ENCODE results near the gene TMEM184B.
A peak's percentile ranks its signal among the peaks of the same experiment; 100 is the strongest.

Gene TMEM184B

GRCh38 chr22:38272373-38273134, at the start of gene TMEM184B:
Gene TMEM184B, minus strand, starts transcription at chr22:38273010. Its CDS starts 25,049 bp downstream, at chr22:38247961.
- peak in 12 of 14 donors; percentile 34 to 90 (median 74) for DNase-seq

DNA sequence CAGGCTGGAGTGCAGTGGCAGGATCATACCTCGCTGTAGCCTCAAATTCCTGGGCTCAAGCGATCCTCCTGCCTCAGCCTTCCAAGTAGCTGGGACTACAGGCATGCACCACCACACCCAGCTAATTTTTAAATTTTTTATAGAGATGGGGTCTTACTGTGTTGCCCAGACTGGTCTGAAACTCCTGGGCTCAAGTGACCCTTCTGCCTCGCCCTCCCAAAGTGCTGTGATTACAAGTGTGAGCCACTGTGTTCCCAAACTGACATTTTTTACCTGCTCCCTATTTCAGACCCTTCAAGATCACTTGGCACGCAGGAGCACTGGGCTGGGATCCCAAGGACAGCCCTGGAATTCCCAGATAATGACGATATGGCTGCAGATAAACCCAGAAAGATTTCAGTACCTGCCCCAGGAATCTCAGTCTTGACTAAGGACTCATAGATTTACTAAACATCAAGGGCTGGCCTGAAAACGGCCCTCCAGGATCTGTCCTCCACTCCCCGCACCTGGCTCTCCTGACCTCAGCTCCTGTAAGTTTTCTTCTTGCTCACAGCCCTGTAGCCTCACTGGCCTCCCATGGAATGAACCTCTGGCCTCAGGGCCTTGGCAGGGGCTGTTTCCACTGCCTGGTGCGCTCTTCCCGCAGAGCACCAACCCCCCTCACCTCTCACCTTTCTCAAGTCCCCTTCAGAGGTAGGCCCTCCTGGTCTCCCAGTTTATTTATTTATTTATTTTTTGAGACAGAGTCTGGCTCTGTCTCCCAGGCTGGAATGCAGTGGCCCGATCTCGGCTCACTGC, 48.0 kb upstream of the TMEM184B start:
- no peak for DNase-seq

DNA sequence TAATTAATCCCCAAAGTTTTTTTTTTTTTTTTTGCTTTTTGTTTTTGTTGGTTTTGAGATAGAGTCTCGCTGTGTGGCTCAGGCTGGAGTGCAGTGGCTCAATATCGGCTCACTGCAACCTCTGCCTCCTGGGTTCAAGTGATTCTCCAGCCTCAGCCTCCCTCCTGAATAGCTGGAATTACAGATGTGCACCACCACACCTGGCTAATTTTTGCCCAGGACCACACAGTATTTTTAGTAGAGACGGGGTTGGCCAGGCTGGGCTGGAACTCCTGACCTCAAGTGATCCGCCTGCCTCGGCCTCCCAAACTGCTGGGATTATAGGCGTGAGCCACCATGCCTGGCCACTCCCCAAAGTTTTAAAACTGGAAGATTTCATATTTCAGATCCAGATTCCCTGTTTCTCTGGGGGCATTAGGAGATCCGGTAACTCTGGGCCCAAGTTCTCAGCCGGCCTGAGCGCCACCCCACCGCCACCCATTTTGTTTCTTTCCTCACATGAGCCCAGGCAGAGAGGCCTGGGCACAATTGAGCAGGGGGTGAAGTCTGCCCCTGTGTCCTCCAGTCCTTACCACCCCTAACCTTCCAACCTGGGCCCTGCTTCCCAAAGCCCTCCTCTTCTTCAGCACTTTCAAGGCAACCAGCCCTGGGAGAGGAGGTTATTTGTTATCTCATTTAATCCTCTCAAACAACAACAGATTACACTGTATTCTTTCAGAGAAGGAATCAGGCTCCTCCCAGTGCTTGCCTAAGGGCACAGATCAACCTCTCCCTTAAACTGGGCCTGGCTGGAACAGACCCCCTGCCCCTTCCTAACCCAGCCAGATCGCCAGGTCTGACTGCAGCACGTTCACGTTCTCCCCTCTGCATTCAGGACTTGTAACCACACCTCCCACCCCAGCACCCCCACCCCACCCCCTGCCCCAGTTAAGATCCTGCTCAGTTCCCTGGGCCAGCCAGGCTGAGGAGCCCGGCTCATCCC, 46.3 kb upstream of the TMEM184B start:
- DNase-seq: no peak

- DNase-seq: peak in 4 of 14 donors; percentile 18 to 58 (median 34)
Observed at GRCh38 chr22:38317995-38318715, 45.3 kb upstream of the TMEM184B start.

DNA sequence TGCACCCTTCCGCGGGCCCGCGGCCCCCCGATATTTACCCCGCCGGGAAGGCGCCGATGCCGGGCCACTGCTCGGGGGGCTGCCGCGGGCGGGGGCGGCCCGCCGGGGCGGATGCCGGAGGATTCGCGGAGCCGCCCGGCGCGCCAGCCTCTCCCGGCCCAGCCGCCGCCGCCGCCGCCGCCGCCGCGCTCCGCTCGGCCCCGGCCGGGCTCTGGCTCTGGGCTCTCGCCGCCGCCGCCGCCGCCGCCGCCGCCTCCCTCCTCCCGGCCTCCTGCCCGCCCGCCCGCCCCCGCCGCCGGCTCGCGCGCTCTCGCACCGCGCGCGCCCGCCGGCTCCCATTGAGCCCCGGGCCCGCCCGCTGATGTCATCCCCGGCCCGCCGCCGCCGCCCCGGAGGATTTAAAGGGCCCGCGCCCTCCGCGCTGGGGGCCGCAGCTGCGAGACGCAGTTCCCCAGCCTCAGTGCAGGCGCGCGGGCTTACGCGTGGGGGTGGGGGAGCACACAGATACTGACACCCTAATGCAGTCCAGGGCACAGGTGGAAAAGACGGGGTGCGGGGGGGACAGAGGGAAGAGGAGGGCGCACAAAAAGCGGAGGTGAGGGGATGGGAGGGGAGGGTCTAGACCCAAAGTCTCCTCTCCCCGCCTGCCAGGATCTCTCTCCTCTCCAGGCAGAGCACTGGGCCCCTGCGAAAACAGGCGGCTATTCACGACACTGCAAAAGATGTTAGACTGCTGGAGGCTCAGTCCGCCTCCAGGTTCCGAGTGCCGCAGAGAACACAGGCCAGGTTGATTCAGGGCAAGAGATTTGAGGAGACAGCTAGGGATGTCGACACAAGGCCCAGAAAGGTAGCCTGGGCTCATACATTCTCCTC, 44.5 kb upstream of the TMEM184B start, which contains the start of gene CSNK1E:
CSNK1E (minus strand) TSS at position 312 of the 873 bp plus-strand sequence. CDS start 3,276 bp downstream, outside the sequence.
- DNase-seq: peak in 13 of 14 donors; percentile 28 to 84 (median 64)

GRCh38 chr22:38316364-38317121, 43.7 kb upstream of the TMEM184B start:
- peak in 13 of 14 donors; percentile 19 to 84 (median 72) for DNase-seq

DNA sequence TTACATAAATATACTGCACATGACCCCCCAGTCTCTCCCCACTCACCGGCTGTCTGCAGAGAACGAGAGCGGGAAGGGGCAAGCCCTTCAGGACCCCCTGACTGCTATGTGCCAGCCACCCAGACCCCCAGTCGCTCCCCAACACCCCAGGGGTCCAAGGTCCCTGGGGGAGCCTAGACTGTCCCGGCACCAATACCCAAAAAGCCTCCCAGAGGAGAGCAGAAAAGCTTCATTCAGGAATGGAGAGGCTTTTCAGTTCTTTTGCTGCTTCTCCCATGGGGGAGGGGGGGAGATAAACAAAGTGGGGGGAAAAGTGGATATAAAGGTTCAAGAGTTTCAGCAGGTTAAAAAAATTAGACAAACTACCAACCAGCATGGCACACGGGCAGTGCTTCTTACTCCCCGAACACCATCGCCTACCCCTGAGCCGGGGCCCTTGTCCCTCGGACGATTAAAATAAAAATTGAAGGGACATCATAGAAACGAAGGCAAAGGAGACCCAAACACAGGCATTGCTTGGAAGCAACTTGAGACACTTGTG, 43.1 kb upstream of the TMEM184B start:
- peak in 5 of 14 donors; percentile 48 to 66 (median 56) for DNase-seq

GRCh38 chr22:38314933-38315822, 42.4 kb upstream of the TMEM184B start:
- DNase-seq: peak in 8 of 14 donors; percentile 41 to 74 (median 54)

DNA sequence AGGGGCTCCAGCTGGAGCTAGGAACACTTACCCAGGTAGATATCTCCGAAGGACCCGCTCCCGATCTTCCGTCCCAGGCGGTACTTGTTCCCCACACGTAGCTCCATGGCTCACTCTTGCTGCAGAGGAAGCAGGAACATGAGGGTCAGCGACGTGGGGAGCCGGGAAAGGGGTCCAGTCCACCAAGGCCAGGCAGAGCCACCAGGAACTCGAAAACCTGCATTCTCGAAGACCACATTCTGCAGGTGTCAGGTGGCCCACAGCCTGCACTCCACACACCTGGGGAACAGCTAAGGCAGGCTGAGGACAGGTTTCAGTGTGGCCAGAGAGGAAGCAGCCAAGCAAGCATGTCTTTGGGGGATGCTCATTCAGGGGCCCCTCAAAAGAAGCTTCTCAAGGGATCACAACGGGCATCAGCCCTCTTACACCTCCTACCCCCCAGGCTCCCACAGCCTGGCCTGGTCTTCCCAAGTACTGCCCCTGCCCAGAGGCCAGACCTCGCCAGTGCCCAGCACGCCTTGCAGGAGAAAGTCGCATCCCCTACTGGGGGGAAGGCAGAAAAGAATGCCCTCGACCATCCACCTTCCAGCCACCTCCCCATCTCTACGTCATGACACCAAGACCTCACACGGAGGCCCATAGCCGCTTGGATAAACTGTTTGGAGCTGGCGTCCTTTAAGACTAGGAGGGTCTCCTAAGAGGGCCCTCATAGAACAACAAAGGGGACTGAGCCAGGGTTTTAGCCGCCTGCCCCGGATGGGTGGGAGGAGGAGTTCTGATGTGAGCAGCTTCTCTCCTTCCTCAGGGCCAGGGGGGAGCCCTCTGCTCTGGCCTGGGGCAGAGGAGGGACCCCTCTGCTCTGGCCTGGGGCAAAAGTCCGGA, 41.5 kb upstream of the TMEM184B start:
- DNase-seq: peak in 1 of 14 donors; percentile 66

DNA sequence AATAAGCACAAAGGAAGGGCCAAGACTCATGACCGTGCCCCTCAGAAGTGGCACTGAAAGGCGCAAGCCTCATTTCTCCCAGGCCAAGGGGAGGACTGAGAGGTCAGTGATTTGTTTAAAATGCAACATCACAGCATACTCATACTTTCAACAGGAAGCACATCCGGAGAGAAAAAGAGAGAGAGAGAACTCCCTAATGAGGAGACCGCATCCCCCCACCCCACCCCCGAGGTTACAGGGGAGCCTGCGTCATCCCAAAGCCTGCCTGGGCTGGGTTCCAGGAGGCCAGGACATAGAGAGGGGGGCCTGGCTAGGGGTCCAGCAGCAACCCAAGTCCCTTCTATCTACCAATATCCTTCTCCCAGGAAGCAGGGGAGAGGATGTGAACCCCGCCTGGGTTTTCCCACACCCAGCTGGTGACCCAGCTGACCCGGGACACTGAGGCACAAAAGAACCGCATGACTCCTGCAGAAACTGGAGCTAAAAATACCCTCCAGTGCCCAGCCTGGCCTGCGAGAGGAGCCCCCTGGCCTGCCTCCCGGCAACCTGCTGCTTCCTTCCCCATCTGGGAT, 40.7 kb upstream of the TMEM184B start:
- peak in 8 of 14 donors; percentile 15 to 75 (median 44) for DNase-seq

GRCh38 chr22:38312261-38312800, 39.5 kb upstream of the TMEM184B start:
- no peak for DNase-seq

DNA sequence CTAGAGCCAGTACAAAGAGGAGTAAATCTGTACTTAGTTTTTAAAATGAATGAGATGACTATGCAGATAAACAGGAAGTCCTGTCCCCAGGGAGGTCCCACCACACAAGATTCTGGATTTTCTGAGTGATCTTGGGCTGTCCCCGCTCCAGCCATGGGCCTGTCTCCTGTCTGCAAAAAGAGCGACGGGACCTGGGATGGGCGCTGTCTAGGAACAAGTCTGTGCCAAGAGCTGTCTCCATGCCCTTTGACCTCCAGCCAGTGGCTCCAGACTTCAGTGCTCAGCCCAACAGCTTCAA, 38.5 kb upstream of the TMEM184B start:
- DNase-seq: no peak

- no peak for DNase-seq
Observed at GRCh38 chr22:38310518-38311322, 37.9 kb upstream of the TMEM184B start.

DNA sequence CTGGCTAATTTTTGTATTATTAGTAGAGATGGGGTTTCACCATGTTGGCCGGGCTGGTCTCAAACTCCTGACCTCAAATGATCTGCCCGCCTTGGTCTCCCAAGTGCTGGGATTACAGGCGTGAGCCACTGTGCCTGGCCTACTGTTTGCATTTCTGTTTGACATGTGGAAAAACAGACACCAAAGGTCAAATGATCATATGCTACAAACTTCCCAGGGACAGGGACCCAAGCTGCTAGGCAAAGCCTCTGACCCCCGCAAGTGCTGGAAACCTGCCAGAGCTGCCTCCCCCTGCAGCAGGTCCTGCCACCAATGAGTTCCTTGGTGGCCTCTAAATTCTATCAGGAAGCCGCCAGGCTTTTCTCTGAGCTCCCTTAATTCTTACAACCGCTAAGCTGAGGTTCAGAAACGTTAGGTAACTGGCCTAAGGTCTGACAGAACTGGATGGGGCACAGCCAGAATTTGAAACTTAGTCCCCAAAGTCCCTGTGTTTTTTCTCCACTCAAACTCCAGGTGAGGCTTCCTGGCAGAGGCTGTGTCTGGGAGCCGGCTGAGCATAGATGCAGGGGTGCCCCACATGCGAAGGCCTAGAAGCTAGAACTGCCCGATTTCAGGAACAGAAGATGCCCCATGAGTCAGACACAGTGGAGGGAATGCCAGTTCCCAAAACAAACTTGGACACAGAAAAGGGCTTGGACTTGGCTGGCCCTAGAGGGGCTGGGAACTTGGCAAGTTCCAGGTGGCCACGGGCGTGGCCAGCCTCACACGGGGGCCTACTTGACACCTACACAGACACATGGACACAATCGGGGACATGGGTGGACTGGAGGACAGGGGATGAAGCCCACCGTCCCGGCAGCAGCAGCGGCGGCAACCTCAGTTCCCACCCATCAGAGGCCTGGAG, 37.1 kb upstream of the TMEM184B start:
- DNase-seq: peak in 1 of 14 donors; percentile 62
